GM18907 (cell line): ENCODE measurements around the gene SGMS1.

Experiments used
- ATAC-seq: cut with Tn5 transposase; IDR thresholded peaks from one replicate; pipeline ENCODE4 v1.9.1; 2021; ENCODE audit warnings: mild to moderate bottlenecking, moderate library complexity; ENCODE audit not compliant: unreplicated experiment

SGMS1 gene

GRCh38 chr10:50636618-50637579 lies 13.1 kb upstream of the SGMS1 start:
- peak; percentile 93 for ATAC-seq

GRCh38 chr10:50635286-50635685 lies 11.5 kb upstream of the SGMS1 start:
- ATAC-seq: no peak

GRCh38 chr10:50634479-50634878 lies 10.7 kb upstream of the SGMS1 start:
- no peak for ATAC-seq

- no peak for ATAC-seq
Observed at GRCh38 chr10:50631052-50631451, 7.3 kb upstream of the SGMS1 start.

GRCh38 chr10:50629495-50630122 lies 5.9 kb upstream of the SGMS1 start:
- no peak for ATAC-seq

GRCh38 chr10:50627896-50628295 lies 4.1 kb upstream of the SGMS1 start:
- no peak for ATAC-seq

- no peak for ATAC-seq
Observed at GRCh38 chr10:50627443-50627842, 3.7 kb upstream of the SGMS1 start.

GRCh38 chr10:50625649-50626132 lies 1.9 kb upstream of the SGMS1 start:
- ATAC-seq: no peak

- ATAC-seq: peak; percentile 56
Observed at GRCh38 chr10:50624866-50625501, 1.2 kb upstream of the SGMS1 start.

GRCh38 chr10:50624413-50624865 lies 683 bp upstream of the SGMS1 start:
- peak; percentile 66 for ATAC-seq

- peak; percentile 11 for ATAC-seq
Observed at GRCh38 chr10:50622706-50623662, 772 bp downstream of the SGMS1 start.

- peak; percentile 32 for ATAC-seq
Observed at GRCh38 chr10:50621968-50622705, 1.6 kb downstream of the SGMS1 start.

GRCh38 chr10:50620899-50621298 lies 2.9 kb downstream of the SGMS1 start:
- no peak for ATAC-seq

- ATAC-seq: no peak
Observed at GRCh38 chr10:50619882-50620281, 3.9 kb downstream of the SGMS1 start.

- ATAC-seq: no peak
Observed at GRCh38 chr10:50619166-50619565, 4.6 kb downstream of the SGMS1 start.

- no peak for ATAC-seq
Observed at GRCh38 chr10:50618624-50619023, 5.1 kb downstream of the SGMS1 start.

- no peak for ATAC-seq
Observed at GRCh38 chr10:50615658-50616057, 8.1 kb downstream of the SGMS1 start.

GRCh38 chr10:50614444-50615137 lies 9.2 kb downstream of the SGMS1 start:
- peak; percentile 39 for ATAC-seq
